ENCODE data around the gene CYP4F8.

CYP4F8 gene

GRCh38 chr19:15640294-15640903 lies 25.4 kb downstream of the CYP4F8 start, which contains the start of gene CYP4F3:
TSS of gene CYP4F3 (plus strand) at chr19:15640897. CDS start at chr19:15641416, 519 bp downstream.
- Mint-ChIP-seq H3K4me3 (no peak within 1 kb of the TSS), H3K36me3 (ENCODE audit: low read depth) (no peaks in the 10 kb centered on the region)

GRCh38 chr19:15640904-15641597 lies 26.0 kb downstream of the CYP4F8 start:
- peaks cover 86% of the 10 kb centered on the region for H3K9me3 Mint-ChIP-seq
- no peak overlapping the region for H3K27ac Mint-ChIP-seq
- TF ChIP-seq CTCF (IDR thresholded peaks at IDR 0.05): no peak
- no peak overlapping the region for H3K4me3 Mint-ChIP-seq
- no peak for DNase-seq
- H3K27me3 Mint-ChIP-seq (ENCODE audit: low read depth, poor library complexity): no peaks in the 10 kb centered on the region
- H3K36me3 Mint-ChIP-seq (ENCODE audit: low read depth): no peaks in the 10 kb centered on the region
- no peaks in the 10 kb centered on the region for H3K4me1 Mint-ChIP-seq

More at GRCh38 chr19:15640294-15640903, 25.4 kb downstream of the CYP4F8 start, which contains the start of gene CYP4F3:
- Mint-ChIP-seq H3K27me3 (ENCODE audit: low read depth, poor library complexity) (no peaks in the 10 kb centered on the region), H3K4me1 (no peaks in the 10 kb centered on the region), H3K9me3 (peaks cover 86% of the 10 kb centered on the region), H3K27ac (no peak within 1 kb of the TSS)
- no peak for DNase-seq
- TF ChIP-seq CTCF (IDR thresholded peaks at IDR 0.05): no peak

- H3K27me3 Mint-ChIP-seq (ENCODE audit: low read depth, poor library complexity): no peaks in the 10 kb centered on the region
- H3K9me3 Mint-ChIP-seq: peaks cover 87% of the 10 kb centered on the region
- DNase-seq: no peak
- no peak overlapping the region for H3K27ac Mint-ChIP-seq
- no peak for TF ChIP-seq CTCF (IDR thresholded peaks at IDR 0.05)
- no peaks in the 10 kb centered on the region for H3K36me3 Mint-ChIP-seq (ENCODE audit: low read depth)
- H3K4me3 Mint-ChIP-seq: no peak overlapping the region
- no peaks in the 10 kb centered on the region for H3K4me1 Mint-ChIP-seq
Measured at GRCh38 chr19:15641901-15642491, 27.0 kb downstream of the CYP4F8 start.

GRCh38 chr19:15642807-15643206 lies 27.8 kb downstream of the CYP4F8 start:
- no peaks in the 10 kb centered on the region for H3K36me3 Mint-ChIP-seq (ENCODE audit: low read depth)
- no peaks in the 10 kb centered on the region for H3K4me1 Mint-ChIP-seq
- no peaks in the 10 kb centered on the region for H3K27me3 Mint-ChIP-seq (ENCODE audit: low read depth, poor library complexity)
- no peak overlapping the region for H3K27ac Mint-ChIP-seq
- H3K9me3 Mint-ChIP-seq: peaks cover 87% of the 10 kb centered on the region
- TF ChIP-seq CTCF (IDR thresholded peaks at IDR 0.05): no peak
- no peak for DNase-seq
- H3K4me3 Mint-ChIP-seq: no peak overlapping the region

- DNase-seq: no peak
- H3K4me1 Mint-ChIP-seq: no peaks in the 10 kb centered on the region
- TF ChIP-seq CTCF (IDR thresholded peaks at IDR 0.05): no peak
- peaks cover 89% of the 10 kb centered on the region for H3K9me3 Mint-ChIP-seq
- no peaks in the 10 kb centered on the region for H3K27me3 Mint-ChIP-seq (ENCODE audit: low read depth, poor library complexity)
- no peaks in the 10 kb centered on the region for H3K36me3 Mint-ChIP-seq (ENCODE audit: low read depth)
- no peak overlapping the region for H3K4me3 Mint-ChIP-seq
- H3K27ac Mint-ChIP-seq: no peak overlapping the region
Measured at GRCh38 chr19:15643387-15643786, 28.4 kb downstream of the CYP4F8 start.
